DOHH2 (cell line): Measurements from ENCODE around the gene KLK12.

Source experiments
- EZH2phosphoT487 ChIP-seq: fragments of 200-600 bp; sonication (generic); IDR thresholded peaks from 2 replicates; pipeline ENCODE4 v1.6.1; 2017; ENCODE audit warnings: borderline replicate concordance, mild to moderate bottlenecking, antibody characterized with exemption, low read length, moderate library complexity, mixed read lengths
- TF ChIP-seq, protein P1 (sequence below): fragments of 200-600 bp; sonication (generic); IDR thresholded peaks from one replicate; pipeline ENCODE4 v1.5.1; 2014; ENCODE audit warnings: antibody characterized with exemption, mild to moderate bottlenecking, low read depth, low read length; ENCODE audit not compliant: poor library complexity, severe bottlenecking

DNA sequence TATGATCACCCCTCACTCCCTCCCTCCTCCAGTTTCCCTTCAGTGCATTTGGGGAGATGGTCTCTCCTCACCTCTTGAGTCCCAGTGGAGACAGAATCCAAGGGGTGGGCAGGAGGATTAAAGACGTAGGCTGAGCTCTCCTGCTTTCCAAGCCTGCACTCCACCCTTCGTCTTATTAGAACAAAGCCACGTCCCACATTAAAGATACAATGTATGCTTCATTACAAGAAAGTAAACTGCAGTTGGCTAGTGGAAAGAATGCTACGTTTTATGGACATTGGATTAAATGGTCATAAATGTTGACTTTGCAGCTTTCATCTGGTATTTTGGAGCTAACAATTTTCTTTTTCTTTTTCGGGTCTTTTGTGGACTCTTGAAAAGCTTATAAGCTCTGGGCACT lies 6.9 kb downstream of the KLK12 start:
- TF ChIP-seq, protein P1, sequence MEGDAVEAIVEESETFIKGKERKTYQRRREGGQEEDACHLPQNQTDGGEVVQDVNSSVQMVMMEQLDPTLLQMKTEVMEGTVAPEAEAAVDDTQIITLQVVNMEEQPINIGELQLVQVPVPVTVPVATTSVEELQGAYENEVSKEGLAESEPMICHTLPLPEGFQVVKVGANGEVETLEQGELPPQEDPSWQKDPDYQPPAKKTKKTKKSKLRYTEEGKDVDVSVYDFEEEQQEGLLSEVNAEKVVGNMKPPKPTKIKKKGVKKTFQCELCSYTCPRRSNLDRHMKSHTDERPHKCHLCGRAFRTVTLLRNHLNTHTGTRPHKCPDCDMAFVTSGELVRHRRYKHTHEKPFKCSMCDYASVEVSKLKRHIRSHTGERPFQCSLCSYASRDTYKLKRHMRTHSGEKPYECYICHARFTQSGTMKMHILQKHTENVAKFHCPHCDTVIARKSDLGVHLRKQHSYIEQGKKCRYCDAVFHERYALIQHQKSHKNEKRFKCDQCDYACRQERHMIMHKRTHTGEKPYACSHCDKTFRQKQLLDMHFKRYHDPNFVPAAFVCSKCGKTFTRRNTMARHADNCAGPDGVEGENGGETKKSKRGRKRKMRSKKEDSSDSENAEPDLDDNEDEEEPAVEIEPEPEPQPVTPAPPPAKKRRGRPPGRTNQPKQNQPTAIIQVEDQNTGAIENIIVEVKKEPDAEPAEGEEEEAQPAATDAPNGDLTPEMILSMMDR: no peak
- TF ChIP-seq EZH2phosphoT487: no peak
